Calu3 (cell line): ENCODE data around the gene ACSL1. TPM values are rescaled to one million over a fixed set of nuclear protein-coding genes. Genes with fewer than 3 reads are reported as not detected.
"Not testable (repeated sequence)": the region's sequence is repeated elsewhere in the genome, so short reads cannot be mapped to it uniquely, and the experiment has no call there.

Source experiments
- BruUV-seq: library from RNA; stranded (reverse); fragments of 400-500 nt; replicated peaks from 2 replicates; lab custom pipeline; 2021; lab: Mats Ljungman, UMichigan
- CTCF ChIA-PET: fragments of 300-600 bp; sonication (Branson Sonifier 250); formaldehyde crosslinking; loops from one replicate; lab custom pipeline; 2022; ENCODE audit warnings: antibody characterized with exemption; lab: Charles Lee
- DNase-seq: peaks from one replicate; pipeline ENCODE4 v3.0.0; 2022
- H3K27ac Mint-ChIP-seq: one replicate; pipeline ENCODE4 v1.8.0; 2022; ENCODE audit warnings: mixed read lengths; ENCODE audit not compliant: unreplicated experiment
- H3K27me3 Mint-ChIP-seq: one replicate; pipeline ENCODE4 v1.8.0; 2022; ENCODE audit warnings: mixed read lengths; ENCODE audit not compliant: unreplicated experiment
- H3K36me3 Mint-ChIP-seq: one replicate; pipeline ENCODE4 v1.8.0; 2022; ENCODE audit warnings: mild to moderate bottlenecking, moderate library complexity, mixed read lengths; ENCODE audit not compliant: insufficient read depth, unreplicated experiment
- H3K4me1 Mint-ChIP-seq: one replicate; pipeline ENCODE4 v1.8.0; 2022; ENCODE audit warnings: mild to moderate bottlenecking, low read depth, mixed read lengths; ENCODE audit not compliant: unreplicated experiment
- H3K4me3 Mint-ChIP-seq: one replicate; pipeline ENCODE4 v1.8.0; 2022; ENCODE audit warnings: mild to moderate bottlenecking, low read depth, moderate library complexity, mixed read lengths; ENCODE audit not compliant: unreplicated experiment
- H3K9me3 Mint-ChIP-seq: one replicate; pipeline ENCODE4 v1.8.0; 2022; ENCODE audit warnings: low read depth, mixed read lengths; ENCODE audit not compliant: unreplicated experiment
- CTCF ChIP-seq: fragments of 200-600 bp; IDR thresholded peaks from one replicate; pipeline ENCODE4 v1.8.0; 2022; ENCODE audit warnings: antibody characterized with exemption; ENCODE audit not compliant: unreplicated experiment
- intact Hi-C: fragments of 100-400 bp; cut with micrococcal nuclease; formaldehyde crosslinking; loops from one replicate; pipeline ENCODE4 v1.10.0; 2022; ENCODE audit not compliant: unreplicated experiment
- total RNA-seq: library from RNA; stranded (reverse); gene quantifications from 2 replicates; pipeline ENCODE4 v1.2.3, GENCODE V29; 2022

Gene ACSL1
- total RNA-seq, 1 experiment from 2014 or later, result 31.9 TPM

- intact Hi-C loops, result no loop called here
- no peaks in the 10 kb centered on the region for H3K9me3 Mint-ChIP-seq
- H3K36me3 Mint-ChIP-seq, result peaks cover 18% of the 10 kb centered on the region
- peaks cover 39% of the 10 kb centered on the region for H3K4me1 Mint-ChIP-seq
- no peak overlapping the region for H3K27ac Mint-ChIP-seq
- BruUV-seq, result no TSS peak
- no peak for TF ChIP-seq CTCF
- no peak for DNase-seq
- H3K4me3 Mint-ChIP-seq, result no peak overlapping the region
- CTCF ChIA-PET, result no interaction called here
- H3K27me3 Mint-ChIP-seq, result no peaks in the 10 kb centered on the region
These were observed 81.5 kb downstream of the ACSL1 start for GRCh38 chr4:184744236-184744635.

GRCh38 chr4:184743650-184744049, 82.1 kb downstream of the ACSL1 start:
- intact Hi-C loops, result no loop called here
- DNase-seq, result no peak
- Mint-ChIP-seq H3K4me3 (no peak overlapping the region), H3K36me3 (peaks cover 18% of the 10 kb centered on the region), H3K4me1 (peaks cover 39% of the 10 kb centered on the region), H3K27ac (no peak overlapping the region), H3K9me3 (no peaks in the 10 kb centered on the region), H3K27me3 (no peaks in the 10 kb centered on the region)
- BruUV-seq, result no TSS peak
- no peak for TF ChIP-seq CTCF
- CTCF ChIA-PET, result no interaction called here

GRCh38 chr4:184741651-184742050, 84.1 kb downstream of the ACSL1 start:
- H3K4me3 Mint-ChIP-seq, H3K27me3 Mint-ChIP-seq, DNase-seq, intact Hi-C loops, BruUV-seq, H3K36me3 Mint-ChIP-seq, H3K27ac Mint-ChIP-seq, CTCF ChIA-PET, H3K9me3 Mint-ChIP-seq: not testable (repeated sequence)
- H3K4me1 Mint-ChIP-seq, result peaks cover 21% of the 10 kb centered on the region

- Mint-ChIP-seq H3K4me3 (no peak overlapping the region), H3K27me3 (no peaks in the 10 kb centered on the region), H3K9me3 (no peaks in the 10 kb centered on the region), H3K4me1 (peaks cover 14% of the 10 kb centered on the region), H3K36me3 (peaks cover under 1% of the 10 kb centered on the region), H3K27ac (no peak overlapping the region)
- TF ChIP-seq CTCF, result no peak
- DNase-seq, result no peak
- BruUV-seq, result no TSS peak
- intact Hi-C loops, result no loop called here
- CTCF ChIA-PET, result no interaction called here
These were observed 84.8 kb downstream of the ACSL1 start for GRCh38 chr4:184740980-184741391.

GRCh38 chr4:184739575-184739974, 86.2 kb downstream of the ACSL1 start:
- H3K27me3 Mint-ChIP-seq, H3K4me3 Mint-ChIP-seq, intact Hi-C loops, H3K9me3 Mint-ChIP-seq, CTCF ChIA-PET, DNase-seq, BruUV-seq, H3K27ac Mint-ChIP-seq, H3K36me3 Mint-ChIP-seq: not testable (repeated sequence)
- H3K4me1 Mint-ChIP-seq, result peaks cover 11% of the 10 kb centered on the region
